Activated naive CD4-positive, alpha-beta T cell treated with anti-CD3 and anti-CD28 coated beads, Interleukin-2, amount 50 U/mL, for 16 hours (primary cell): ENCODE results near the gene NARS2.
A peak's percentile ranks its signal among the peaks of the same experiment; 100 is the strongest.
"Not testable (repeated sequence)": the region's sequence is repeated elsewhere in the genome, so short reads cannot be mapped to it uniquely, and the experiment has no call there.

Experiments
- DNase-seq: peaks from one replicate; pipeline ENCODE4 v3.0.0-alpha.2; 2020

Gene NARS2

GRCh38 chr11:78574386-78575381 lies at the start of gene NARS2:
TSS of gene NARS2 (minus strand) at chr11:78574864. CDS start at chr11:78574488, 376 bp downstream.
- DNase-seq: peak; percentile 98

- DNase-seq: no peak
These were observed 48.0 kb upstream of the NARS2 start for GRCh38 chr11:78622666-78623065.

GRCh38 chr11:78620159-78620558 lies 45.5 kb upstream of the NARS2 start:
- no peak for DNase-seq

GRCh38 chr11:78615724-78616123 lies 41.1 kb upstream of the NARS2 start:
- no peak for DNase-seq

GRCh38 chr11:78613378-78613813 lies 38.7 kb upstream of the NARS2 start:
- no peak for DNase-seq

- DNase-seq: no peak
These were observed 38.2 kb upstream of the NARS2 start for GRCh38 chr11:78612721-78613377.

GRCh38 chr11:78609321-78609720 lies 34.7 kb upstream of the NARS2 start:
- DNase-seq: not testable (repeated sequence)

- DNase-seq: no peak
These were observed 33.0 kb upstream of the NARS2 start for GRCh38 chr11:78607696-78608095.

- no peak for DNase-seq
These were observed 32.0 kb upstream of the NARS2 start for GRCh38 chr11:78606667-78607066.

- no peak for DNase-seq
These were observed 30.6 kb upstream of the NARS2 start for GRCh38 chr11:78605296-78605695.

- DNase-seq: no peak
These were observed 29.1 kb upstream of the NARS2 start for GRCh38 chr11:78603792-78604191.

- DNase-seq: not testable (repeated sequence)
These were observed 28.1 kb upstream of the NARS2 start for GRCh38 chr11:78602771-78603170.

GRCh38 chr11:78601066-78601465 lies 26.4 kb upstream of the NARS2 start:
- DNase-seq: not testable (repeated sequence)

- not testable (repeated sequence) for DNase-seq
These were observed 22.9 kb upstream of the NARS2 start for GRCh38 chr11:78597579-78597978.

- no peak for DNase-seq
These were observed 20.9 kb upstream of the NARS2 start for GRCh38 chr11:78595436-78596130.

GRCh38 chr11:78594814-78595213 lies 20.1 kb upstream of the NARS2 start:
- DNase-seq: no peak

- DNase-seq: no peak
These were observed 13.9 kb upstream of the NARS2 start for GRCh38 chr11:78588517-78588916.

GRCh38 chr11:78587446-78587845 lies 12.8 kb upstream of the NARS2 start:
- no peak for DNase-seq

GRCh38 chr11:78586452-78587046 lies 11.9 kb upstream of the NARS2 start:
- DNase-seq: no peak

GRCh38 chr11:78583889-78584288 lies 9.2 kb upstream of the NARS2 start:
- DNase-seq: no peak

GRCh38 chr11:78577495-78577894 lies 2.8 kb upstream of the NARS2 start:
- no peak for DNase-seq

- DNase-seq: no peak
These were observed 2.0 kb upstream of the NARS2 start for GRCh38 chr11:78576549-78577097.

GRCh38 chr11:78575478-78575877 lies 814 bp upstream of the NARS2 start:
- no peak for DNase-seq
